Stimulated activated CD8-positive, alpha-beta memory T cell treated with anti-CD3 and anti-CD28 coated beads, Interleukin-12 subunit alpha, Interleukin-12 subunit beta, amount 100 ng/mL, for 1 hour (primary cell): ENCODE measurements around the gene CDT1.
"Not testable (repeated sequence)": the region's sequence is repeated elsewhere in the genome, so short reads cannot be mapped to it uniquely, and the experiment has no call there.

Source experiments
- DNase-seq: peaks from one replicate; pipeline ENCODE4 v3.0.0-alpha.2; 2020; ENCODE audit warnings: low read depth

The CDT1 gene

GRCh38 chr16:88768071-88768783, 35.4 kb upstream of the CDT1 start:
- no peak for DNase-seq

- no peak for DNase-seq
Measured at GRCh38 chr16:88769617-88770460, 33.8 kb upstream of the CDT1 start.

GRCh38 chr16:88770461-88771293, 32.9 kb upstream of the CDT1 start:
- DNase-seq: no peak

GRCh38 chr16:88771294-88771772, 32.3 kb upstream of the CDT1 start:
- DNase-seq: no peak

- DNase-seq: not testable (repeated sequence)
Measured at GRCh38 chr16:88771781-88772180, 31.8 kb upstream of the CDT1 start.

GRCh38 chr16:88772871-88773811, 30.4 kb upstream of the CDT1 start:
- no peak for DNase-seq

GRCh38 chr16:88773812-88774291, 29.7 kb upstream of the CDT1 start:
- DNase-seq: no peak

GRCh38 chr16:88774544-88775393, 28.8 kb upstream of the CDT1 start:
- no peak for DNase-seq

GRCh38 chr16:88775825-88776224, 27.8 kb upstream of the CDT1 start:
- DNase-seq: no peak

- DNase-seq: no peak
Measured at GRCh38 chr16:88777471-88778270, 25.9 kb upstream of the CDT1 start.

- no peak for DNase-seq
Measured at GRCh38 chr16:88778271-88778525, 25.4 kb upstream of the CDT1 start.

GRCh38 chr16:88778541-88779065, 25.0 kb upstream of the CDT1 start:
- no peak for DNase-seq

- DNase-seq: no peak
Measured at GRCh38 chr16:88779406-88780141, 24.0 kb upstream of the CDT1 start.

- DNase-seq: no peak
Measured at GRCh38 chr16:88780142-88781062, 23.2 kb upstream of the CDT1 start.

- peak; percentile 49 for DNase-seq
Measured at GRCh38 chr16:88781140-88782077, 22.2 kb upstream of the CDT1 start.
